ENCODE data around the gene CACNA1H. TPM values are rescaled to one million over a fixed set of nuclear protein-coding genes. Genes with fewer than 3 reads are reported as not detected.

CACNA1H gene
- total and polyA plus RNA-seq, 2 donors (not counting 3 experiments of a cell fraction or from before 2014, with no cell fraction given): 0.03 TPM; not detected in 1

- Histone ChIP-seq H3K4me3 (replicated peaks in 1 of 3; ENCODE audit: insufficient read depth in 1 of 3, low read depth in 1 of 3, low read length in 3 of 3) (no peak overlapping the region), H4K20me1 (replicated peaks; ENCODE audit: control insufficient read depth, extremely low read depth, insufficient read depth, low read length) (no peaks in the 10 kb centered on the region), H3K4me2 (ENCODE audit: insufficient read depth, low read length) (no peak overlapping the region), H3K27ac (ENCODE audit: insufficient read depth, low read depth, low read length) (no peak overlapping the region), H3K9ac (replicated peaks; ENCODE audit: extremely low read depth, insufficient read depth, low read length) (no peak overlapping the region), H3K4me1 (ENCODE audit: control insufficient read depth, extremely low read depth, insufficient read depth, low read length) (no peaks in the 10 kb centered on the region), H3K9me3 (replicated peaks; ENCODE audit: control insufficient read depth, insufficient read depth, low read length) (no peaks in the 10 kb centered on the region), H3K27me3 (ENCODE audit: control insufficient read depth in 2 of 2, insufficient read depth in 2 of 2, low read length in 2 of 2) (no peaks in the 10 kb centered on the region), H2AFZ (ENCODE audit: low read depth, low read length) (no peak overlapping the region), H3K9me1 (replicated peaks; ENCODE audit: control insufficient read depth, extremely low read depth, insufficient read depth, low read length) (no peaks in the 10 kb centered on the region), H3K79me2 (ENCODE audit: control insufficient read depth, insufficient read depth, low read length) (no peaks in the 10 kb centered on the region), H3K36me3 (ENCODE audit: control insufficient read depth in 2 of 2, extremely low read depth in 1 of 2, insufficient read depth in 2 of 2, low read length in 2 of 2) (no peaks in the 10 kb centered on the region)
- BruUV-seq (replicated peaks): no TSS peak
- POLR2A ChIA-PET: no interaction called here
- CTCF ChIA-PET: interaction anchor here (1.4 kb wide), 1 partner anchor 66 kb away, joined by 6 read pairs; no protein-coding TSS in a partner anchor
- intact Hi-C loops (cut with micrococcal nuclease) (no loop called here), dilution Hi-C loops (cut with MboI; ENCODE audit: extremely low pct_ligation_motif_present, low sequenced_read_pairs) (no loop called here)
- DNase-seq (ENCODE audit: low read depth, low spot score) (no peak), FAIRE-seq (no peak)
- TF ChIP-seq FOS (IDR thresholded peaks at IDR 0.05; ENCODE audit: borderline replicate concordance, insufficient read depth, low read length) (no peak), MAX (IDR thresholded peaks at IDR 0.05; ENCODE audit: insufficient read depth, insufficient read length) (no peak), GATA2 (IDR thresholded peaks at IDR 0.05; ENCODE audit: insufficient read depth, insufficient read length, low read depth, low read length) (no peak), POLR2AphosphoS5 (IDR thresholded peaks at IDR 0.05; ENCODE audit: insufficient read depth, low read depth, low read length) (no peak), POLR2A (IDR thresholded peaks at IDR 0.05; ENCODE audit: low read depth, low read length) (no peak), CTCF (IDR thresholded peaks at IDR 0.05; ENCODE audit: extremely low read depth in 1 of 2, insufficient read depth in 1 of 2, low read depth in 1 of 2, low read length in 2 of 2) (no peak), EZH2 (IDR thresholded peaks at IDR 0.05; ENCODE audit: borderline replicate concordance, low read depth, low read length, severe bottlenecking) (no peak), MYC (IDR thresholded peaks at IDR 0.05; ENCODE audit: low read depth, low read length) (no peak), JUN (IDR thresholded peaks at IDR 0.05; ENCODE audit: borderline replicate concordance, insufficient read depth, insufficient read length, low read depth) (no peak)
Measured at GRCh38 chr16:1123525-1124230, 29.2 kb upstream of the CACNA1H start.

Data from endothelial cell of umbilical vein (primary cell).